GM18499 (cell line): ENCODE data around the gene CFAP57.
"Not testable (repeated sequence)": the region's sequence is repeated elsewhere in the genome, so short reads cannot be mapped to it uniquely, and the experiment has no call there.

Experiments used
- ATAC-seq: cut with Tn5 transposase; IDR thresholded peaks from one replicate; pipeline ENCODE4 v1.9.1; 2021; ENCODE audit warnings: moderate number of reproducible peaks; ENCODE audit not compliant: insufficient read depth, unreplicated experiment

CFAP57 gene

DNA sequence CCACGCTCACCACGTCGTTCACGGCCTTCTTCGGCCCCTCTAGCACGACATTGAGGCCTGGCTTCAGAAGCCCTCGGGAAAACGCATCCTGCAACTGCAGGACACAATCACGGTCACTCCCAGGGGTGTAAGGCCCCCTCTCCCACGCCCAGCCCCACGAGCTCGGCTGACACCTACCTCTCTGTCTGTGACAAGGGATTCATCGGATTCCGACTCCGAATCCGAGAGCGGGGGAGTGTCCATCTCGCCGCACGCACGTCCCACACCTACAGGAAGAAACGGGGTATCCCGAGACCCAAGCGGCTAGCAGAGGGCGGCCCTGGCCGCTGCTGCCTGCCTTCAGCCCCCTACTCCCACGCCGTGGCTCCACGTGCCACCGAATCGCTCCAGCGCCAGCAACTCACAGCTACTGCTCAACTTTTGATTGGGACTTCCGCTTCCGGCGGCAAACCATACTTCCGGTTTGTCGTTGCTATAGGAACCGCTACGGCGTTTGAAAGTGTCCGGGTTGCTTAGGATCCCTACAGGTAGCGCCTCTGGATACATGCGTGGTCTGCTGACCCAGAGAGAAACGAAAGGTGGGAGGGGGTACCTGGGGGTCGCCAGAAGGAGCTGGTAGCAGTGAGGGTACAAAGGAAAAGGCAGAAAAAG is at the start of gene CFAP57, which contains the start of gene EBNA1BP2:
Gene CFAP57 (plus strand): TSS at position 455 of the 651 bp plus-strand sequence. CDS start 424 bp downstream, outside the sequence.
Gene EBNA1BP2 (minus strand): TSS at position 415 of the 651 bp plus-strand sequence. CDS start 172 bp downstream, at position 243.
- ATAC-seq = peak; percentile 94

DNA sequence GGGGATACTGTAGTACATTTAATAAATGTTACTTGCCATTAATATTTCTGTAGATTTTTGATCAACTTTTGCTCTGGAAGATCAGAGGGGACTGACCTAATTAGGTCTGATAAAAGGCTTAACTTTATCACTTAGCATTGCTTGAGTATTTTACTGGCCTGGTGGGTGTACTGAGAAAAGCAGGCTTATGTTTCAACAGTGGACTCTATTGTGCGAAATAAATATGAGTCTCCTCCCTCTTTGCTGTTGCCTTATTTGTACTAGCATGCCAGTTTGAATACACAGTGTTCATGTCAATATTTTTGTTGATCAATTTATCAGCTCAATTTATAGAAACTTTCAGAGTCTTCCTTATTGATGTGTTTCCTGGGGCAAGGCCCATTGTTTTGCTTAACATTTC is 49.1 kb upstream of the CFAP57 start:
- ATAC-seq = no peak

DNA sequence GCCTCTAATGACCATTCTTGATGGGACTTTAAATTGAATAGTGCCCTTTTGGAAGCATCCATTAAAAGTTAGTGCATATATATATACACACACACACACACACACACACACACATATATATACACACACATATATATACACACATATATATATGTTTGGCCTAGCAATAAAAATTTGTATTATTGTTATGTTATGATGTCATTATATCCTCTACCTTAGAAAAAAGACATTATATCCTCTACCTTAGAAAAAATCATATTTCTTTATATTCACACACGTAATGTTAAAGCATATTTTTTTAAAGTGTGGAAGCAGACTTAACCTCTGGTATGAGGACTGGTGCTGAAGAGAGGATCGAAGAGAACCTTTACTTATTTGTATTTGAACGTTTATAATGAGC is 43.3 kb upstream of the CFAP57 start:
- ATAC-seq = no peak

DNA sequence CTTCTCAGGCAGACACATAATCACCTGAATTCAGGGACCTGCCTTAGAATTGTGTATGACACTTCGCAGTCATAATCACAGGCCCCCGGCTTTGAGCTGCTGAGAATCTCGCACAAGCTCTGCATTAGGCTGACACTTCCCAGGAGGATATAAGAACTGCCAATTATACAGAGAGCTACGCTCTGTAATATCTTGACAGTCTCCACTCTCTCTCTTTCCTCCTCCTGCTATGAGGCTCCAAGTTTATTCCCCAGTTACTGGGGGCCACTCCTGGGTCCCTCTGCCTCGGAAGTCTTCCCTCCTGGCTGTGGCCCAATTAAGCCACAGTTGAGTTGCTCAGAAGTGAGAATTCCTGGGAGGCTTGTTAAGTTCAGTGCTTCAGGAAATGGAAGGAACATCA is 42.7 kb upstream of the CFAP57 start:
- no peak for ATAC-seq

DNA sequence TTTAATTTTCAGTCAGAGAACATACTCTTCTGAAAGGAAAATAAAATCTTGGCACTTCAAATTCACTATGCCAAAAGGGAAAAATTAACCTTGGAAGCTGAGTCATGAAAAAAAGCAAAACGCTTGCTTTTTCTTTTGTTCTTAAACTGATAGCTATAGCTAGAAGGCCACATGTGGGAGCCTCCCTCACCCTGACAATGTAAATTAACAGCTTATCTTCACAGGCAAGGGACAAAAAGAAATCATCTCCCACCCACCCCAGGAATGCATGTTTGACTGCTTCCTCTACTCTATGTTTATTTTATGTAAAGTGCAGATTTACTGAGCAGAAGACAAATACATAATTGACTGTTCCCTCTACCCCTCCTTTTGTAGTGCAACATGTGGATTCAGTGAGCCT is 38.1 kb upstream of the CFAP57 start:
- ATAC-seq = no peak

DNA sequence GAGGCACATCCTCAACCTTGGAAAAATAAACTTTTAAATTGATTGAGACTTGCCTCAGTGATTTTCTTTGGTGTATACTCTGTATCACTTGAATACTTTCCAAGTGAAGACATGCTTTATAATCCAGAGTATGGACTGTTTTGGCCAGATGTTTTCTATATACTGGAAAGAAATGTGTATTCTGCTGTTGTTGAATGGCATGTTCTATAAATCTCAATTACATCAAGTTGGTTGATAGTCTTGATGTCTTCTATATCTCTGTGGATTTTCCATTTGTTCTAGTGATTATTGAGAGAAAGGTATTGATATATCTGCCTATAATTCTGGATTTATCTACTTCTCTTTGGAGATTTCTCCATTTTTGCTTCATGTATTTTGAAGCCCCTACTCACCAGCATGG is 37.5 kb upstream of the CFAP57 start:
- ATAC-seq = no peak

DNA sequence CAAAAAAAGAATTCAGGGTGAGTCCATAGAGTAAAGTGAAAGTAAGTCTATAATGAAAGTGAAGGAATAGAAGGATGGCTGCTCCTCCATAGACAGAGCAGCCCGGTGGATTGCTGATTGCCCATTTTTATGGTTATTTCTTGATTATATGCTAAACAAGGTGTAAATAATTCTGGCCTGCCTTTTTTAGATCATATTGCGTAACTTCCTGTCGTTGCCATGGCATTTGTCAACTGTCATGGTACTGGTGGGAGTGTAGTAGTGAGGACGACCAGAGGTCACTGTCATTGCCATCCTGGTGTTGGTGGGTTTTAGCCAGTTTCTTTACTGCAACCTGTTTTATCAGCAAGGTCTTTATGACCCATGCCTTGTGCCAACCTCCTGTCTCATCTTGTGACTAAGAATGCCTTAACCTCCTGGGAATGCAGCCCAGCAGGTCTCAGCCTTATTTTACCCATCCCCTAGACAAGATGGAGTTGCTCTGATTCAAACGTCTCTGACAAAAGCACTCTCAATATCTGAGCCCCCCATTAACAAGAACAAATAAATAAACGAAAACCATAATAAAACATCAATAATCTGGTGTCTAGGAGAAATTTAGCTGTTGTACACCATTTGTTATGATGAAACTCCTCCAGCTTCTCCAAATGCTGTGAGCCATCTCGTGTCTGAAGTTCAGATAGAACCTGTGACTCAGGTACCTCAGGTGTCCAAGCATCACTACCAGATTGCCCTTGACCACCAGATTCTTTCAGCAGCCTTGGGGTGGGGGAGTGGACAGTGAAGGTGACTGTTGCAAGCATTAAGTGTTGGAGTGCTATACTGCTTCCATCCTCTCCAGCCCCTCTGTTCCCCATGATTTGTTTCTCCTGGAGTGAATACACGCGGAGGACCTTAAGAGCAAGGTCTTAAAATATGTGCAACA is 36.0 kb upstream of the CFAP57 start:
- no peak for ATAC-seq

DNA sequence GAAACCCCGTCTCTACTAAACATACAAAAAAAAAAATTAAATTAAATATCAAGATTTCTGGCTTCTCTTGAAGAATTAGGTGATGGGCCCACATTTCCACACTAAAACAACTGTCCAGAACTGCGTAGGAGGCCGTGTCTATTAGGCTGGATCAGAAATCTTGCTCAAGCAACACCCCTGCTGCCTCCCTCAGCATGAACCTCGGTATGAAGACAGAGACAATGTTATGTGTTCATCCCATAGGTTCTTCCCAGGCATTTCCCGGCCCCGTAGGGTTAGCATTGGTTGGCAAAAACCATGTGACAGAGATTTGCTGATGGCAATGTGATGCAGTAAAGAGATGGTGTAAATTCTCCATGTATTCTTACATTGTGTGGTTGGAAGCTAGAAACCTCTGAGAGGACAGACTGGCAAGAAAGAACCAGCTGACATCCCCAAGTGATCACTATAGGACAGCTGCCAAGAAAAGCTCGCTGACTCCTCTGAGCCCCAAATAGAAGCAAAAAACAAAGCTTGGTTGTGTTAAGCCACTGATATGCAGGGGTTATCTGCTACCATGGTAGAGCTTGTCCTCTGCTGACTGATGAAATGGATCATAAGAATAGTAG is 34.6 kb upstream of the CFAP57 start:
- ATAC-seq = no peak

DNA sequence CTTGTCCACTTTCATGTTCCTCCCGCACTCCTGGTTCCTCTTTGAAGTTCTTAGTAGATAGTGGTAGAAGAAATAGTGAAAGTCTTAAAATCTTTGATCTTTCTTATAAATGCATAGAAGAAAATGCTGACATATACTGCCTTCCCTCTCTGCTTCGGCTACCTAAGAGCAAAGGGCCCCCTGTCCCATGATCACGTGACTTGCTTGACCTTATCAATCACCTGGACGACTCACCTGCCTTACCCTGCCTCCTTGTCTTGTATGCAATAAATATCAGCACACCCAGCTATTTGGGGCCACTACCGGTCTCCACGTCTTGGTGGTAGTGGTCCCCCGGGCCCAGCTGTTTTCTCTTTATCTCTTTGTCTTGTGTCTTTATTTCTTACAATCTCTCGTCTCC is 32.8 kb upstream of the CFAP57 start:
- ATAC-seq = not testable (repeated sequence)

DNA sequence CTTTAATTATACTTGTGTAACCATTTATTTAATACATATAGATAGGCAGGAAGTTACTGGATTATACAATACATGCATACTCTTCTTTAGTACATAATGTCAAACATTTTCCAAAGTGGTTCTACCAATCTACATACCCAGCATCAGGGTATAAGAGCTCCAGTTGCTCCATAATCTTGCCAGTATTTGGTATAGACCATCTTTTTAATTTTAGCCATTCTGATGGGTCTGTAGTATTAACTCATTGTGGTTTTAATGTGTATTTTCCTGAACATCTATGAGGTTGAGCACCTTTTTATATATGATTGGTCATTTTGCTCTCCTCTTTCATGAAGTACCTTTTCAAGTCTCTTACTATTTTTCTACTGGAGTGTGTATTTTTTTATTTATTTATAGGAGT is 32.1 kb upstream of the CFAP57 start:
- ATAC-seq = no peak

DNA sequence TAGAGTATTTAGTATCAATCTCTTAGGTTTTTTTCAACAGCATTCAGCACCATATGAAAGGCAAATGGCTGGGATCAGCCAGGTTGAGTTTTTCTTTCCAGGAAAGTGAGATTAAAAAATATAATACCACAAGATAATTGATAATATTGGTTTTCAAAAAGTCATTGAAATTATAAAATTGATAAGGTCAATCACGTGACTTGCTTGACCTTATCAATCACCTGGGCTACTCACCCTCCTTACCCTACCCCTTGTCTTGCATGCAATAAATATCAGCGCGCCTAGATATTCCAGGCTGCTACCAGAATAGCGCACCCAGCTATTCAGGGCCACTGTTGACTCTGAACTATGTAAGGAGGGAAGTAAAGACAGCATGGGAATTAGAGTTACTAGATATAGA is 31.5 kb upstream of the CFAP57 start:
- no peak for ATAC-seq

DNA sequence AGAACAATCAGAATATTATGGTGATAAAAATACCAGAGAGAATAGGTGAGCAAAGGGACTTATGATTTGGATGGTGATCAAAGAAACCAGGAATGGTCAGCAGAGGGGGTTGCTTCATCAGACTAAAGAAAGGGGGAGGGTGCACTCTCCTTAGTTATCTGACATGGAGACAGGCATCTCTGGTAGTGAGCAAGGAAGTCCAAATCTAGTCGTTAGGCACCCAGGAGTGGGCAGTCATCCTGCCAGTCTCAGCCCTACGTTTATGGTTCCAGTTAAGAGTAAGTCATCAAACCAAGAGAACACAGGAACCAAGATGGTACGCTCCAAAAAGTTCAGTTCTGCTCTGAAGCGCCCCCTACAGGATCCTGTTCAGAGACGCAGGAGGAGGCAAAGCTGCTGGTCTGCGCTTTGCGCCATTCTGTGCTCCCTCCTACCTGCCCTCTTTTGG is 28.7 kb upstream of the CFAP57 start:
- ATAC-seq = no peak

DNA sequence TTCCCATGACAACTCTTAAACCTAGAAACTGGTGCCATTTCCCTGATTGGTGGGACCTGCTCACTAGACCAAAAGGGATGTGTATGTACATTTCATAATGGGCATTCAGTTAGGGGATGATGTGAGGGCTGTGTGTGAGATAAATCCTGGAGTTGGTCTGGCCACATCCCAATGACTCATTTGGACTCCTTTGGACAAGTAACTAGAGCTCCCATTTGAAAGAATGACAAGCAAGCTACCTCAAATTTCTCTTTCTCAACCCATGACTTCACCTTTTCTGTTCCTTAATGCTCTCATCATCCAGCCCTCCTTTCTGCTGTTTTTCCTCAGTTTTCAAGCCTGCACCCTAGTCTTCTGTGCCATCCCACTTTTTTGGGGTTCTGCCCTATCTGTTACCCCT is 27.9 kb upstream of the CFAP57 start:
- ATAC-seq = no peak

DNA sequence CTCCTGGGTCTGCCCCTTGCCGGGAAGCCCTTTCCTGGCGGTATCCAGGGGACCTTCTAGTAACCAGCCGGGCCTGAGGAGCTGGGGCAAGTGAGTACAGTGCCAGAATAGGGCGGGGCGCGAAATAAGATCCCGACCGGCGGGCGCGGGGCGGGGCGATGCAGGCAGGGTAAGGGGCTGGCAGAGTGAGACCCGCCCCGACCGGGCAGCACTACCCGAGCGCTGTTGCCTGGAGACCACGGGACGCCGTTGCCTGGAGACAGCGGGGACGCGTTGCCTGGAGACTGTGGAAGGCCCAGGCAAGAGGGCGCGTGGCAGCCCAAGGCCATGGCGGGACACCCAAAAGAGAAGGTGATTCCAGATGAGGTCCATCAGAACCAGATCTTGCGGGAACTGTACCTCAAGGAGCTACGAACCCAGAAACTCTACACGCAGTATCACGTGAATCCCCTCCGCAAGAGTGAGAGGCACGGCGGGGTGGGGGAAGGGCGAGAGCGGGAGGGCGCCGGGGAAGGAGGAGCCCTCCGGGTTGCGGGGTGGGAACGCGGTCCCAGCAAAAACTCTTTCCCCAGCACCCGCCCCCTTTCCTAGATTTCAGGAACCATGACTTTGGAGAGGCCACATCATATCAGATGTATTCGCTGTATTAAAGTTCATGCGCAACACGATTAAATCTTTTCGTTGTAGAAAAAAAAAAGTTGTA is 24.4 kb upstream of the CFAP57 start:
- ATAC-seq = no peak

DNA sequence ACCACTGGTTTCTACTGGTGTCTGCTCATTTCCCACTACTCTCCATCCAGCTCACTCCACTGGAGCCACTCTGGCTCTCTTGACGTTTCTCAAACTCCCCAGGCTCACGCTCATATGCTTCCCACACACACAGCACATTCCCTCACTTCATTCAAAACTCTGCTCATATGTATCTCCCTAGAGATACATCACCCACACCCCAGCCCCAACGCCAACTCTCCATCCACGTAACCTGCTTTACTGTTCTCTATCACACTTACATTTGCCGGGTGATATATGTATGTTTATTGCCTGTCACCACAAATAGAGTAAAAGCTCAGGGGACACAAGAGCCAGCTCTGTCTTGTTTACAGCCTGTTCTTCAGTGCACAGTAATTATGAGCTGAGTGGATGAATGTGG is 22.2 kb upstream of the CFAP57 start:
- ATAC-seq = no peak

DNA sequence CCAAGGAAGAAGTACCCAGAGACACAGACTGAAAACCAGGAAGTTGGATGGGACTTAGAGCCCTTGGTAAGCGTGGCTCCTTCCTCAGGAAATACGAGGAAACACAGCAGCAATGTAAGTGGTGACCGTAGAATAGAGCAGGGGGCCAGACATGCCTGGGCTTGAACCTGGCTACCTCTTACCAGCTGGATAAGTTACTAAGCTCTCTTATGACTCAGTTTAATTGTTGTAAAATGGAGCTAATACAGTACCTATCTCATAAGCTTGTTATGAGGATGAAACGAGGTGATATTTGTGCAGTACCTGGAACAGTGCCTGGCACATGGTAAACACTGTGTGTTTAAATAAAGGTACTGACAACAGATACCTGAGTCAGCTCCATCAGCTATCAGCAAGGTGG is 19.3 kb upstream of the CFAP57 start:
- no peak for ATAC-seq

DNA sequence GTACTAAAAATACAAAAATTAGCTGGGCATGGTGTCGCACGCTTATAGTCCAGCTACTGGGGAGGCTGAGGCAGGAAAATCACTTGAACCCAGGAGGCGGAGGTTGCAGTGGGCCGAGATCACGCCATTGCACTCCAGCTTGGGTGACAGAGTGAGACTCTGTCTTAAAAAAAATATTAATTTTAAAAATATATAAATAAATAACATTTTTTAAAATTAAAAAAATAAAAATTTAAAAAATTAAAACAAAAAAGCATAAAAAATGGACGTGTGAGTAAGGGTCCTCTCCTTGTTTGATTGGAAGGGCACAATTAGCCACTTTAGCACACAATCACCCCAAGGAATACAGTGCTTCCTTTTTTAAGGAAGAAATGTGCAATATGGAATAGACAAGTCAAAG is 18.7 kb upstream of the CFAP57 start:
- ATAC-seq = no peak

DNA sequence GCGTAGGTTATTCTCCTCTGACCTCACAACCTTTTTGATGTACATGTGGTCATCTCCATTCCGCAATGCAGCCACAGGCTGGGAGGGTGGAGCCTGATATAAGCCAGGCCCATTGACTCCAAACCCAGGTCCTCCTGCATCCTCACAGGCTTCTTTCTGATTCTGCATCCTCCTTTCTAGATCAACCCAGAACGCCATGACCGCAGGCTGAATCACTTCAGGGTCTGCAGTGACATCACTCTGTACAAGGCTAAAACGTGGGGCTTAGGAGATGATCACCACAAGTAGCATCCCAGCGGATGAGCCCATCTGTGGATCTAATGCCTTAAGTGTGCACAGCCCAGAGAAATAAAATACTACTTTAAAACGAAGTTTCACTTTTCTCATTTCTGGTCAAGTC is 16.1 kb upstream of the CFAP57 start:
- no peak for ATAC-seq

DNA sequence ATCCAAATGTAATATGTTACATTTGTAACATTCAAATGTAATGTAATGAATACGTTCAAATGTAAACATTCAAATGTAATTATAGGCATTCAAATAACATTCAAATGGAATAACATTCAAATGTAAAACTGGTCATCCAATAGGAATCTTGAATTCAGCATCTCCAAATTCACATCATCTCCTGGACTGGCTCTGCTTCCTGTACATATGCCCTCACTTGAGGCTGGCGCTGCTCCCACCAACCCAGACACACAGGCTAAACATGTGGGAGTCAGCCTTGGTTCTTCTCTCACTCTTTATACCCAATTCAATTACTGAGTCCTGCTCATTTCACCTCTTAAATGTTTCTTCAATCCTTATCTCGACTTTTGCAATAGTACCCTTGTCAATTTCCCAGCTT is 7.0 kb upstream of the CFAP57 start:
- no peak for ATAC-seq

DNA sequence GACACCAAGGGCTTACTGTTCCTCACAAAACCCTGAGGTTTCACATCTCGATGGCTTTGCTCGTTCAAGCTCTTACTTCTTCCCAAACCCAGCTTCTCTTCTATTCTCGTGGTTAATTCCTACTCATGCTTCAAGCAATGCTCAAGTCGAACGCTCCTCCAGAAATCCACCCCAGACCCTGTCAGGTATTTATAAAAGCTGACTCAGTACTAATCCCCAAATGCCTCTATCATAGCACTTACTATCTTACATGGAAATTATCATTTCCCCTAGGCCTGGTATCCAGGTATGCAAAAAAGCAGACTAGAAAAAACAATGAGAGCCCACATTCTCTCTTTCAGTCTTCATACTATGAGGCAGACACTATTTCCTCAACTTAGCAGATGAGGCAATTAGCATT is 6.4 kb upstream of the CFAP57 start:
- ATAC-seq = no peak
